NB4 (cell line): ENCODE measurements around the gene RPTOR.
"Not testable (repeated sequence)": the region's sequence is repeated elsewhere in the genome, so short reads cannot be mapped to it uniquely, and the experiment has no call there.

Source experiments
- DNase-seq: peaks from one replicate; pipeline ENCODE4 v3.0.0; 2010; ENCODE audit warnings: low read depth
- H3K4me3 ChIP-seq: one replicate; pipeline ENCODE4 v1.5.1; 2011; ENCODE audit warnings: mild to moderate bottlenecking, low read depth, low read length, moderate library complexity
- MAX ChIP-seq: IDR thresholded peaks from 2 replicates; pipeline ENCODE4 v1.6.1; 2011; ENCODE audit warnings: low read depth, low read length
- MYC ChIP-seq: IDR thresholded peaks from 2 replicates; pipeline ENCODE4 v1.6.1; 2011; ENCODE audit warnings: low read depth, low read length
- POLR2A ChIP-seq: IDR thresholded peaks from 2 replicates; pipeline ENCODE4 v1.6.1; 2011; ENCODE audit warnings: mild to moderate bottlenecking; ENCODE audit not compliant: insufficient read length; ENCODE audit errors: extremely low read depth
- TF ChIP-seq, protein P1 (sequence below): IDR thresholded peaks from one replicate; pipeline ENCODE4 v1.5.1; 2012; ENCODE audit warnings: low read depth, low read length

The RPTOR gene

DNA sequence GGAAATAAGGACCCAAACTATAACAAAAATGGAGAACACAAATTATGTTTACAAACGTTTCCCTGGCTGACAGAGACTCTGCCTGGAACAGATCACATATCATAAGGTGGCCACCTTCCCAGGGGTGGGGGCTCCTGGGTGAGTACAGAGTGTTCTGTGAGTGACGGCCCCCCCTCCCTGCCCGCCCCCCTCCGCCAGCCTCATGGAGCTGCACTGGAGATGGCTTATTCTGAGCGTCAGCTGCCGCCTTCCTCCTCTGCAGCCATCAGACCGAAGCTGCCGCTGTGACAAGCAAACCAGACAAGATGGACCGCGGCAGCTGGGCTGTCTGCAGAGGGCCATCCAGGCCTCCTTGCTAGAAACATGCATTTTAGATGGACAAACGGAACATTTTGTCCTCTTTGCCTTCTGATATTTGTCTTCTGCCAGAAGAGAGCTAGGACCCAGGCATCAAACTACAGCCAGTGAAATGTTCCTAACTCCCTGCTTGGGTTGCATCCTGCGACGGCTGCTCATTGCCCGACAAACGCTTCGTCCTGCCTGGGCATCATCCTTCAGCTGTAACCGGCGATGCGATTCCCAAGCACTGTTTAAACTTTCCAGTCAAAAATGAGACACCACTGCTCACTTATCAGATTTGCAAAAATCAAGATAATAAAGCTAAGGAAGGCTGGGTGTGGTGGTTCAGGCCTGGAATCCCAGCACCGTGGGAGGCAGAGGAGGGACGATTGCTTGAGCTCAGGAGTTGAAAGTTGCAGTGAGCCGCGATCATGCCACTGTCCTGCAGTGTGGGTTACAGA, 15.3 kb upstream of the RPTOR start:
- DNase-seq: no peak
- no peak for TF ChIP-seq POLR2A
- TF ChIP-seq MAX: no peak
- TF ChIP-seq, protein P1, sequence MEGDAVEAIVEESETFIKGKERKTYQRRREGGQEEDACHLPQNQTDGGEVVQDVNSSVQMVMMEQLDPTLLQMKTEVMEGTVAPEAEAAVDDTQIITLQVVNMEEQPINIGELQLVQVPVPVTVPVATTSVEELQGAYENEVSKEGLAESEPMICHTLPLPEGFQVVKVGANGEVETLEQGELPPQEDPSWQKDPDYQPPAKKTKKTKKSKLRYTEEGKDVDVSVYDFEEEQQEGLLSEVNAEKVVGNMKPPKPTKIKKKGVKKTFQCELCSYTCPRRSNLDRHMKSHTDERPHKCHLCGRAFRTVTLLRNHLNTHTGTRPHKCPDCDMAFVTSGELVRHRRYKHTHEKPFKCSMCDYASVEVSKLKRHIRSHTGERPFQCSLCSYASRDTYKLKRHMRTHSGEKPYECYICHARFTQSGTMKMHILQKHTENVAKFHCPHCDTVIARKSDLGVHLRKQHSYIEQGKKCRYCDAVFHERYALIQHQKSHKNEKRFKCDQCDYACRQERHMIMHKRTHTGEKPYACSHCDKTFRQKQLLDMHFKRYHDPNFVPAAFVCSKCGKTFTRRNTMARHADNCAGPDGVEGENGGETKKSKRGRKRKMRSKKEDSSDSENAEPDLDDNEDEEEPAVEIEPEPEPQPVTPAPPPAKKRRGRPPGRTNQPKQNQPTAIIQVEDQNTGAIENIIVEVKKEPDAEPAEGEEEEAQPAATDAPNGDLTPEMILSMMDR: no peak
- no peak for TF ChIP-seq MYC
- no peak overlapping the region for H3K4me3 ChIP-seq

DNA sequence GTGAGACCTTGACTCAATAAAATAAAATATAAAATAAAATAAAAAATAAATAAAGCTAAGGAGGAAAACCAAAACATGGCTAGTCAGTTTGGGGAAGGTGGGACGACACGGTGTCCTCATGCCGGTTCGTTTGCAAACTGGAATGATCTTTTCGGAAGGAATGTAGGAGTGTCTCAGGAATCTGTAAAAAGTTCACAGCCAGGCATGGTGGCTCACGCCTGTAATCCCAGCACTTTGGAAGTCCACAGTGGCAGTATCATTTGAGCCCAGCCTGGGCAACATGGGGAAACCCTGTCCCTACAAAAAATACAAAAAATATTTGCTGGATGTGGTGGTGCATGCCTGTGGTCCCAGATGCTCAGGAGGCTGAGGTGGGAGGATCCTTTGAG, 14.7 kb upstream of the RPTOR start:
- DNase-seq: no peak
- TF ChIP-seq POLR2A (no peak), MAX (no peak), MYC (no peak)
- TF ChIP-seq, protein P1: no peak
- H3K4me3 ChIP-seq: no peak overlapping the region

- no peak overlapping the region for H3K4me3 ChIP-seq
- DNase-seq: no peak
- no peak for TF ChIP-seq MAX
- no peak for TF ChIP-seq MYC
- TF ChIP-seq, protein P1: no peak
- TF ChIP-seq POLR2A: no peak
Observed at GRCh38 chr17:80531400-80531799, 13.2 kb upstream of the RPTOR start.

DNA sequence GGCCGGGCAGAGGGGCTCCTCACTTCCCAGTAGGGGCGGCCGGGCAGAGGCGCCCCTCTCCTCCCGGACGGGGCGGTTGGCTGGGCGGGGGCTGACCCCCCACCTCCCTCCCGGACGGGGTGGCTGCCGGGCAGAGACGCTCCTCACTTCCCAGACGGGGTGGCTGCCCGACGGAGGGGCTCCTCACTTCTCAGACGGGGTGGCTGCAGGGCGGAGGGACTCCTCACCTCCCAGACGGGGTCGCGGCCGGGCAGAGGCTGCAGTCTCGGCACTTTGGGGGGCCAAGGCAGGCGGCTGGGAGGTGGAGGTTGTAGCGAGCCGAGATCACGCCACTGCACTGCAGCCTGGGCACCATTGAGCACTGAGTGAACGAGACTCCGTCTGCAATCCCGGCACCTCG, 7.3 kb upstream of the RPTOR start:
- not testable (repeated sequence) for H3K4me3 ChIP-seq, DNase-seq

DNA sequence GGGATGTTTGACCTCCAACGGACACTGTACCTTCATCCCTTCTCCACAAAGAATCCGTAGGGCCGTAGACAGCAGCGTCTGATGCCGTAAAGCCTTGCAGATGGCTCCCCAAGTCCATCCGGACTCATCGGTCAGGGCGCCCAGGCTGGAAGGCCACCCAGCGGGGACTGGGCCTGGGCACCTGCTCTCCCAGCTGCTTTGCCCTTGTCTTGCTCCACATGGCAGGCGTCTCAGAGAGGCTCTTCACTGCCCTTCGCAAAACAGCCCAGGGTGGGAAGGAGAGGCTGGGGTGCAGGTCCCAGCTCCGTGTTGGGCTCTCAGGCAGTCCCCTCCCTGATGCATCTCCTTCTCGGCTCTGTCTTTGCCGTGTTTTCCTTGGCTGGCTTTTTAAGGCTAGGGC, 6.2 kb upstream of the RPTOR start:
- no peak overlapping the region for H3K4me3 ChIP-seq
- no peak for DNase-seq
- TF ChIP-seq POLR2A (no peak), MYC (no peak), MAX (no peak)
- TF ChIP-seq, protein P1: no peak

DNA sequence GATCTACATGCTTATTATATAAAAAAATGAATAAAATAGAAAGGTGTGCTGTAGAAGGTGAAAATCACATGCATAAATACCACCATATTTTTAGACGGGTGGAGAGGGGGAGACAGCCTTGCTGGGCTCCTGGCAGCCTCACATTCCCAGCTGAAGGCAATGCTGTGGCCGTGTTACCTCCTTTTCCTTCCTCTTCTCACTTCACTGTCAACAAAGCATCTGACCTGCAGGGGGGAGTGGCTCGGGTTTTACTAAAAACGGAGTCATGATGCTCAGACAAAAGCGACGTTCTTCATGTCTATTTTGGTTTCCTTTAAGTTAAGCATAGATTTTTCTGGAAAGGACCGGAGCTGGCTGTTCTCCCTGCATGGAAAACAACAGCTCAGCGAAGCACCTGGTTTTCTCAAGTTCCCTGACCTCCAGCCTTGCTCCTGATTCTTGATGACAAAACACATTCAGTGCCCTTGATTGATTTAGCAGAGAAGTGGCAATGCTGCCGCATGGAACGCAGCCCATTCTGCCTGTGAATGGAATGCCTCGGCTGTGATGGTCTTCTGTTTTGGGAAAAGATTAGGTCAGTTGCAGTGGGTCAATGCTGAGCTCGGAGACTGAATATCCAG, 5.5 kb upstream of the RPTOR start:
- DNase-seq: peak; percentile 40
- H3K4me3 ChIP-seq: no peak overlapping the region
- no peak for TF ChIP-seq MYC
- TF ChIP-seq, protein P1: no peak
